Activated CD4-positive, CD25-positive, alpha-beta regulatory T cell treated with anti-CD3 and anti-CD28 coated beads, Interleukin-2, amount 50 U/mL, for 24 hours (primary cell): ENCODE data around the gene TRIM34.
"Not testable (repeated sequence)": the region's sequence is repeated elsewhere in the genome, so short reads cannot be mapped to it uniquely, and the experiment has no call there.

ENCODE experiments used
- ATAC-seq, 2 donors: fragments of 150-1000 bp; cut with Tn5 transposase; one replicate each; pipeline ENCODE4 v1.10.0; 2021; ENCODE audit warnings: mild to moderate bottlenecking in 1 of 2, moderate library complexity in 1 of 2

TRIM34 gene

GRCh38 chr11:5624489-5625279 is at the start of gene TRIM34:
TSS of gene TRIM34 (plus strand) at chr11:5625001. CDS start at chr11:5632332, 7,331 bp downstream.
- peak; percentile 94 to 97 for ATAC-seq

- ATAC-seq = no peak
Observed at GRCh38 chr11:5575152-5575551, 49.6 kb upstream of the TRIM34 start.

- ATAC-seq = no peak
Observed at GRCh38 chr11:5577101-5577500, 47.7 kb upstream of the TRIM34 start.

- ATAC-seq = no peak
Observed at GRCh38 chr11:5580577-5580976, 44.2 kb upstream of the TRIM34 start, which contains the start of gene OR52B6. TSS of gene OR52B6 (plus strand) at chr11:5580877. CDS start at chr11:5580877, 0 bp downstream.

- ATAC-seq = no peak
Observed at GRCh38 chr11:5581014-5581413, 43.8 kb upstream of the TRIM34 start.

- not testable (repeated sequence) for ATAC-seq
Observed at GRCh38 chr11:5584458-5584857, 40.3 kb upstream of the TRIM34 start.

GRCh38 chr11:5589906-5590305 is 34.9 kb upstream of the TRIM34 start:
- not testable (repeated sequence) for ATAC-seq

- ATAC-seq = no peak
Observed at GRCh38 chr11:5591613-5592012, 33.2 kb upstream of the TRIM34 start.

- no peak for ATAC-seq
Observed at GRCh38 chr11:5592615-5593014, 32.2 kb upstream of the TRIM34 start.

GRCh38 chr11:5593146-5593545 is 31.7 kb upstream of the TRIM34 start:
- no peak for ATAC-seq

- no peak for ATAC-seq
Observed at GRCh38 chr11:5596607-5597201, 28.1 kb upstream of the TRIM34 start, which contains the start of gene TRIM6. TSS of gene TRIM6 (plus strand) at chr11:5596637. CDS start at chr11:5596898, 261 bp downstream.

- ATAC-seq = no peak
Observed at GRCh38 chr11:5597953-5598352, 26.8 kb upstream of the TRIM34 start.

- ATAC-seq = peak; percentile 63 to 78
Observed at GRCh38 chr11:5600374-5600851, 24.4 kb upstream of the TRIM34 start.

GRCh38 chr11:5602791-5603190 is 22.0 kb upstream of the TRIM34 start:
- not testable (repeated sequence) for ATAC-seq

- ATAC-seq = no peak
Observed at GRCh38 chr11:5603326-5603725, 21.5 kb upstream of the TRIM34 start.

GRCh38 chr11:5604896-5605295 is 19.9 kb upstream of the TRIM34 start:
- no peak for ATAC-seq

GRCh38 chr11:5605849-5606248 is 19.0 kb upstream of the TRIM34 start:
- no peak for ATAC-seq

- no peak for ATAC-seq
Observed at GRCh38 chr11:5608808-5609207, 16.0 kb upstream of the TRIM34 start.

GRCh38 chr11:5610446-5610845 is 14.4 kb upstream of the TRIM34 start:
- ATAC-seq = no peak

GRCh38 chr11:5611627-5612026 is 13.2 kb upstream of the TRIM34 start:
- ATAC-seq = no peak

GRCh38 chr11:5618807-5619206 is 6.0 kb upstream of the TRIM34 start:
- no peak for ATAC-seq

- ATAC-seq = no peak
Observed at GRCh38 chr11:5620651-5621521, 3.9 kb upstream of the TRIM34 start.

GRCh38 chr11:5621580-5621979 is 3.2 kb upstream of the TRIM34 start:
- no peak for ATAC-seq
